ENCODE measurements around the gene OSBPL7. TPM values are rescaled to one million over a fixed set of nuclear protein-coding genes. Genes with fewer than 3 reads are reported as not detected.
A peak's percentile ranks its signal among the peaks of the same experiment; 100 is the strongest.

OSBPL7 gene
- total RNA-seq, 4 donors from 2014 or later: 12.7 to 18.0 (median 14.7) TPM

DNA sequence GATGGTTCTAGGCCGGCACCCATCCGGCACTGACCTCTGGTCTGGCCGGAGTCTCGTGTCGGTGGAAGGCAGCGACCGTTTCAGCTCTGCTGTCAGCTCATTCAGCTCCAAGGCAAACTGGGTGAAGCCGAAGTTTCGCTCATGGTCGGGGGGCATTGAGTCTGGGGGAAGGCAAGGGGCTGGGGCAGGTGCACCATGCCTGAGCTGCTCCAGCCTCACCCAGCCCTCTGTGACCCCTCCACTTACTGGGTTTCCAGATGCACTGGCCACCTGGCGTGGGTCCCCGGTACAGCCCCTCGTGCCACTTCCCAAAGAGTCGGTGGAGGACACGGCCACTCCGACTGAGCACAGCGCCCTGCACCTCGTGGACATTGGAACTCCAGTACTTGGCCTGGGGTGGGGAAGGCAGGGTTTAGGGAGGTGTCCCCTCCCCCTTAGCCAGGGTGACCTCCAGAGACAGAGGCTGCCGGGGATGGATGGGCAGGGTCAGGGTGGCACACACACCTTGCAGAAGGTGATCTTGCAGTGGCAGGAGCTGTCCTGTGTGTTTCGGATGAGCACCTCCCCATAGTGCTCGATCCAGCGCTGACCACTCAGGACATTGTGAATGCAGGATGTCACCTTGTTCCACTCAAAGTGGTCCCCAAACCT is 12.6 kb downstream of the OSBPL7 start:
- Histone ChIP-seq H3K4me1 (peaks cover 13 to 31% of the 10 kb centered on the region in 2 donors), H3K36me3 (peaks cover 18 to 23% of the 10 kb centered on the region in 2 donors), H3K27me3 (no peaks in the 10 kb centered on the region), H3K4me3 (replicated peaks in 1 of 3) (no peak overlapping the region), H3K9me3 (no peaks in the 10 kb centered on the region), H3K27ac (peak overlapping the region in 1 of 3 donors; percentile 75)
- intact Hi-C loops (cut with DNase I): loop anchor here (10.0 kb wide), 1 partner anchor 144 kb away; no protein-coding TSS in a partner anchor
- TF ChIP-seq POLR2A (IDR thresholded peaks at IDR 0.05): no peak
- TF ChIP-seq CTCF (IDR thresholded peaks at IDR 0.05): no peak
- DNase-seq: no peak
- WGBS, 2 donors: 98 to 99% methylated on average over 10 to 13 of the region's 22 CpGs

DNA sequence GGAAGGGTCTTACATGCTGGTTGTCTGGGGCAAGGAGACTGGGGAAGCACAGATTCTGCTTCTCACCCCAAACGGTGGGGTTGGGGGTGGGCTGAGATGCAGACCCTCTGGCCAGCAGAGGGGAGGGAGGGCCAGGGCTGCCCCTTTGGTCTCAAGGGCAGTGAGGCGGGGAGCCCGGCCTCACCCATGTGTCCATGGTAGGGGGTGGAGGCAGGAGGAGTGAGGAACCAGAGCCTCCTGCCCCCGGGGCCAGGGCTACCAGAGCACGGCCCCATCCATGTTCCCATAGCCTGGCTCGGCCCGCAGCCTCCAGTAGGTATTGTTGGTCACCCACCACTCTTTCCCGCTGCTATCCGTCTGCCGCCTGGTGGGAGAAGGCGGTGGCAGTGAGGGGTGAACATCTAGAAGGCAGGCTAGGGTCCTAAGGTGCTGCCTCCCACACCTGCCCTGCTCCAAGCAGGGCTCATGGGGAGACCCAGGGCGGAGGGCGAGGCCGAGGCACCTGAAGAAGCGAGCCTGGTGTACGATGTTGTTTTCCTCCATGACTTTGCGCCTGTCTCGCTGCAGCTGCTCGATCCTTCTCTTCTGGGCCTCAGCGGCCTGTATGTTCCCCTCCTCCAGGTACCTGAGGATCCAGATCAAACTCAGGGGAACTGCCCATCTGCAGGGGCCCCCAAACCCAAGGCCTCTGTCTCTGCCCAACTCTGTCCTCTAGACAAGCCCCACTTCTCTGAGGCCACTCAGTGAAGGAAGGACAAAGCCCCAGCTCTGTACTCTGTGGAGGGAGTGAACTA is 13.4 kb downstream of the OSBPL7 start:
- 87 to 90% methylated on average over 15 of the region's 20 CpGs for WGBS, 2 donors
- Histone ChIP-seq H3K4me1 (peaks cover 13 to 31% of the 10 kb centered on the region in 2 donors), H3K27me3 (no peaks in the 10 kb centered on the region), H3K4me3 (replicated peaks in 1 of 3) (no peak overlapping the region), H3K27ac (no peak overlapping the region), H3K9me3 (no peaks in the 10 kb centered on the region), H3K36me3 (peaks cover 16 to 23% of the 10 kb centered on the region in 2 donors)
- DNase-seq: no peak
- TF ChIP-seq CTCF (IDR thresholded peaks at IDR 0.05): no peak
- no peak for TF ChIP-seq POLR2A (IDR thresholded peaks at IDR 0.05)
- intact Hi-C loops (cut with DNase I): loop anchor here (10.0 kb wide), 1 partner anchor 143 kb away; no protein-coding TSS in a partner anchor

DNA sequence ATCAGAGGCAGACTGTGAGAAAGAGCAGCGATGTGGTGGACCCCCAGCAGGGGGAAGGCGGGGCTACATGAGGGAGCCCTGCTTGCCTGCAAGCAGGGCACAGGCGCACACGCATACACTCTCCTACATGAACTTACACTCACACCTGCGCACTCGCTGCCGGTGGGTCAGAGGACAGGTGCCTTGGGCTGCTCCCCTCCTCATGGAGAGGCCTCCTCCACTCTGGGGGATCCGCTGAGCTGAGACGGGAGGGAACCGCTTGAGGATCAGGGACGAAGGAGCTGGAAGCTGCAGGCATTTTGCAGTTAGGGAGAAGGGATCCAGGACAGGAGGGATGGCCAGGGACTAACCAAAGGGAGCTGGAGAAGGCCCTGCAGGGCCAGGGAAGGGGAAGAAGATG is 14.2 kb downstream of the OSBPL7 start:
- no peak for DNase-seq
- H3K36me3 ChIP-seq: peaks cover 16 to 23% of the 10 kb centered on the region in 2 donors
- H3K4me3 ChIP-seq (replicated peaks in 1 of 3): no peak overlapping the region
- WGBS, 2 donors: 81 to 88% methylated on average over 11 of the region's 11 CpGs
- H3K27ac ChIP-seq: no peak overlapping the region
- TF ChIP-seq CTCF (IDR thresholded peaks at IDR 0.05) (no peak), POLR2A (IDR thresholded peaks at IDR 0.05) (no peak)
- no peaks in the 10 kb centered on the region for H3K9me3 ChIP-seq
- intact Hi-C loops (cut with DNase I): loop anchor here (10.0 kb wide), 1 partner anchor 143 kb away; no protein-coding TSS in a partner anchor
- no peaks in the 10 kb centered on the region for H3K27me3 ChIP-seq
- H3K4me1 ChIP-seq: peaks cover 13 to 29% of the 10 kb centered on the region in 2 donors

GRCh38 chr17:47806913-47807255 is 14.7 kb downstream of the OSBPL7 start:
- no peaks in the 10 kb centered on the region for H3K27me3 ChIP-seq
- intact Hi-C loops (cut with DNase I): loop anchor here (10.0 kb wide), 1 partner anchor 142 kb away; no protein-coding TSS in a partner anchor
- TF ChIP-seq POLR2A (IDR thresholded peaks at IDR 0.05): no peak
- TF ChIP-seq CTCF (IDR thresholded peaks at IDR 0.05): no peak
- no peak overlapping the region for H3K4me3 ChIP-seq (replicated peaks in 1 of 3)
- peaks cover 13 to 24% of the 10 kb centered on the region in 2 donors for H3K4me1 ChIP-seq
- no peak overlapping the region for H3K27ac ChIP-seq
- no peaks in the 10 kb centered on the region for H3K9me3 ChIP-seq
- no peak for DNase-seq
- peaks cover 16 to 23% of the 10 kb centered on the region in 2 donors for H3K36me3 ChIP-seq
- WGBS, 2 donors: 93 to 95% methylated on average over 9 of the region's 9 CpGs
